Measurements from ENCODE around the gene SP5.

Gene SP5

GRCh38 chr2:170710609-170710979 is 4.5 kb upstream of the SP5 start:
- Histone ChIP-seq H3K4me1 (ENCODE audit: insufficient read depth, low read length, poor library complexity, severe bottlenecking) (peaks cover 10% of the 10 kb centered on the region), H3F3A (ENCODE audit: low read depth) (no peaks in the 10 kb centered on the region), H3K79me2 (ENCODE audit: insufficient read depth, low read length) (no peaks in the 10 kb centered on the region), H3K9me3 (ENCODE audit: insufficient read depth, low read depth, low read length) (no peaks in the 10 kb centered on the region), H3K36me3 (ENCODE audit: insufficient read depth, low read length) (no peaks in the 10 kb centered on the region), H2AFZ (ENCODE audit: low read length) (no peak overlapping the region), H3K9ac (ENCODE audit: low read depth, low read length, poor library complexity, severe bottlenecking) (no peak overlapping the region), H4K20me1 (ENCODE audit: insufficient read depth, low read length, poor library complexity, severe bottlenecking) (no peaks in the 10 kb centered on the region), H3K9me2 (replicated peaks; ENCODE audit: low read depth, low read length) (no peaks in the 10 kb centered on the region), H3K4me3 (ENCODE audit: low read length, poor library complexity, severe bottlenecking) (no peak overlapping the region), H3K27me3 (ENCODE audit: insufficient read depth, low read length, poor library complexity, severe bottlenecking) (no peaks in the 10 kb centered on the region), H3K4me2 (ENCODE audit: low read depth, low read length, poor library complexity, severe bottlenecking) (no peak overlapping the region)
- TF ChIP-seq CTCF (conservative IDR thresholded peaks at IDR 0.05; ENCODE audit: low read length): no peak
- no peak for TF ChIP-seq EZH2phosphoT487 (IDR thresholded peaks at IDR 0.05; ENCODE audit: borderline replicate concordance)

GRCh38 chr2:170711196-170711773 is 3.9 kb upstream of the SP5 start:
- Histone ChIP-seq H4K20me1 (ENCODE audit: insufficient read depth, low read length, poor library complexity, severe bottlenecking) (no peaks in the 10 kb centered on the region), H3K4me2 (ENCODE audit: low read depth, low read length, poor library complexity, severe bottlenecking) (no peak overlapping the region), H3K27me3 (ENCODE audit: insufficient read depth, low read length, poor library complexity, severe bottlenecking) (no peaks in the 10 kb centered on the region), H3K36me3 (ENCODE audit: insufficient read depth, low read length) (no peaks in the 10 kb centered on the region), H3K4me3 (ENCODE audit: low read length, poor library complexity, severe bottlenecking) (no peak overlapping the region), H3K4me1 (ENCODE audit: insufficient read depth, low read length, poor library complexity, severe bottlenecking) (peaks cover 10% of the 10 kb centered on the region), H3F3A (ENCODE audit: low read depth) (no peaks in the 10 kb centered on the region), H3K9me2 (replicated peaks; ENCODE audit: low read depth, low read length) (no peaks in the 10 kb centered on the region), H2AFZ (ENCODE audit: low read length) (no peak overlapping the region), H3K9ac (ENCODE audit: low read depth, low read length, poor library complexity, severe bottlenecking) (no peak overlapping the region), H3K79me2 (ENCODE audit: insufficient read depth, low read length) (no peaks in the 10 kb centered on the region), H3K9me3 (ENCODE audit: insufficient read depth, low read depth, low read length) (no peaks in the 10 kb centered on the region)
- no peak for TF ChIP-seq EZH2phosphoT487 (IDR thresholded peaks at IDR 0.05; ENCODE audit: borderline replicate concordance)
- no peak for TF ChIP-seq CTCF (conservative IDR thresholded peaks at IDR 0.05; ENCODE audit: low read length)

GRCh38 chr2:170711774-170712652 is 3.1 kb upstream of the SP5 start:
- H3K4me2 ChIP-seq (ENCODE audit: low read depth, low read length, poor library complexity, severe bottlenecking): no peak overlapping the region
- no peak overlapping the region for H2AFZ ChIP-seq (ENCODE audit: low read length)
- H3K79me2 ChIP-seq (ENCODE audit: insufficient read depth, low read length): no peaks in the 10 kb centered on the region
- no peaks in the 10 kb centered on the region for H3K9me3 ChIP-seq (ENCODE audit: insufficient read depth, low read depth, low read length)
- TF ChIP-seq EZH2phosphoT487 (IDR thresholded peaks at IDR 0.05; ENCODE audit: borderline replicate concordance): no peak
- no peak overlapping the region for H3K4me3 ChIP-seq (ENCODE audit: low read length, poor library complexity, severe bottlenecking)
- no peaks in the 10 kb centered on the region for H4K20me1 ChIP-seq (ENCODE audit: insufficient read depth, low read length, poor library complexity, severe bottlenecking)
- H3K36me3 ChIP-seq (ENCODE audit: insufficient read depth, low read length): no peaks in the 10 kb centered on the region
- H3K27me3 ChIP-seq (ENCODE audit: insufficient read depth, low read length, poor library complexity, severe bottlenecking): no peaks in the 10 kb centered on the region
- H3F3A ChIP-seq (ENCODE audit: low read depth): no peaks in the 10 kb centered on the region
- no peaks in the 10 kb centered on the region for H3K9me2 ChIP-seq (replicated peaks; ENCODE audit: low read depth, low read length)
- H3K9ac ChIP-seq (ENCODE audit: low read depth, low read length, poor library complexity, severe bottlenecking): no peak overlapping the region
- H3K4me1 ChIP-seq (ENCODE audit: insufficient read depth, low read length, poor library complexity, severe bottlenecking): peaks cover 10% of the 10 kb centered on the region

Data from Loucy (cell line).